ENCODE results near the gene BTBD6.

- no peak for TF ChIP-seq CTCF (conservative IDR thresholded peaks at IDR 0.05; ENCODE audit: low read depth in 2 of 2)
- no peak for TF ChIP-seq EZH2 (IDR thresholded peaks at IDR 0.05; ENCODE audit: low read depth, unreplicated experiment)
- no peak for TF ChIP-seq CREB1 (CRISPR knock-in tag; IDR thresholded peaks at IDR 0.05; ENCODE audit: low read depth)
- TF ChIP-seq POLR2AphosphoS5 (IDR thresholded peaks at IDR 0.05; ENCODE audit: low read depth) = no peak
Observed at GRCh38 chr14:105282098-105282725, 33.9 kb downstream of the BTBD6 start.
